ENCODE measurements around the gene UBA52.

GRCh38 chr19:18613589-18614234 lies 42.1 kb downstream of the UBA52 start:
- TF ChIP-seq, protein P1, sequence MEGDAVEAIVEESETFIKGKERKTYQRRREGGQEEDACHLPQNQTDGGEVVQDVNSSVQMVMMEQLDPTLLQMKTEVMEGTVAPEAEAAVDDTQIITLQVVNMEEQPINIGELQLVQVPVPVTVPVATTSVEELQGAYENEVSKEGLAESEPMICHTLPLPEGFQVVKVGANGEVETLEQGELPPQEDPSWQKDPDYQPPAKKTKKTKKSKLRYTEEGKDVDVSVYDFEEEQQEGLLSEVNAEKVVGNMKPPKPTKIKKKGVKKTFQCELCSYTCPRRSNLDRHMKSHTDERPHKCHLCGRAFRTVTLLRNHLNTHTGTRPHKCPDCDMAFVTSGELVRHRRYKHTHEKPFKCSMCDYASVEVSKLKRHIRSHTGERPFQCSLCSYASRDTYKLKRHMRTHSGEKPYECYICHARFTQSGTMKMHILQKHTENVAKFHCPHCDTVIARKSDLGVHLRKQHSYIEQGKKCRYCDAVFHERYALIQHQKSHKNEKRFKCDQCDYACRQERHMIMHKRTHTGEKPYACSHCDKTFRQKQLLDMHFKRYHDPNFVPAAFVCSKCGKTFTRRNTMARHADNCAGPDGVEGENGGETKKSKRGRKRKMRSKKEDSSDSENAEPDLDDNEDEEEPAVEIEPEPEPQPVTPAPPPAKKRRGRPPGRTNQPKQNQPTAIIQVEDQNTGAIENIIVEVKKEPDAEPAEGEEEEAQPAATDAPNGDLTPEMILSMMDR (IDR thresholded peaks at IDR 0.05) = no peak
- TF ChIP-seq POLR2A (IDR thresholded peaks at IDR 0.05) = no peak

Measured in Peyer's patch (tissue), 4 donors.